ENCODE measurements around the gene LSAMP. TPM values are rescaled to one million over a fixed set of nuclear protein-coding genes. Genes with fewer than 3 reads are reported as not detected.

The LSAMP gene
- polyA plus RNA-seq, 1 of the 3 experiments (the other 2 are of a cell fraction) = 6.6 TPM

DNA sequence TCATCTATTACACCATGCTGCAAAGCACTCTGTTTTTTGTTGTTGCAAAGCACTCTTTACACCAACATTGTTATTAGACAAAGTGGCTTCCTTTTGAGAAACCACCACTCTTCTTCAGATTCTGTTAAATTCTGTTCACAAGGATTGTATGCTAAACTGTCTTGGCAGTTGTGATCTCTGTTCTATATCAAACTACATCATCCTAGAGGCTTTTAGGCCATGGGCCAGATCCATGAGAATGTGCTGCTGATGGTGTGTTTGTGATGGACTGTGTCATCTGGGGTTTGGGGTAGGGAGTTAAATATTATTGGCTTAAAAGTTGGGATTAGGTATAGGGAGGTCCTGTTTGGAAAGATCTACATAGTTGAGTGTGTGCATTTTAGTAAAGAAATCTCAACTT is 592.2 kb downstream of the LSAMP start (continued):
- TF ChIP-seq, protein P1, sequence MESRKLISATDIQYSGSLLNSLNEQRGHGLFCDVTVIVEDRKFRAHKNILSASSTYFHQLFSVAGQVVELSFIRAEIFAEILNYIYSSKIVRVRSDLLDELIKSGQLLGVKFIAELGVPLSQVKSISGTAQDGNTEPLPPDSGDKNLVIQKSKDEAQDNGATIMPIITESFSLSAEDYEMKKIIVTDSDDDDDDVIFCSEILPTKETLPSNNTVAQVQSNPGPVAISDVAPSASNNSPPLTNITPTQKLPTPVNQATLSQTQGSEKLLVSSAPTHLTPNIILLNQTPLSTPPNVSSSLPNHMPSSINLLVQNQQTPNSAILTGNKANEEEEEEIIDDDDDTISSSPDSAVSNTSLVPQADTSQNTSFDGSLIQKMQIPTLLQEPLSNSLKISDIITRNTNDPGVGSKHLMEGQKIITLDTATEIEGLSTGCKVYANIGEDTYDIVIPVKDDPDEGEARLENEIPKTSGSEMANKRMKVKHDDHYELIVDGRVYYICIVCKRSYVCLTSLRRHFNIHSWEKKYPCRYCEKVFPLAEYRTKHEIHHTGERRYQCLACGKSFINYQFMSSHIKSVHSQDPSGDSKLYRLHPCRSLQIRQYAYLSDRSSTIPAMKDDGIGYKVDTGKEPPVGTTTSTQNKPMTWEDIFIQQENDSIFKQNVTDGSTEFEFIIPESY (IDR thresholded peaks at IDR 0.05; ENCODE audit: borderline replicate concordance, low read depth) = no peak

GRCh38 chr3:115852278-115852677 is 593.0 kb downstream of the LSAMP start:
- Histone ChIP-seq H4K20me1 (ENCODE audit: insufficient read depth) (no peaks in the 10 kb centered on the region), H3K4me3 (ENCODE audit: low read depth in 2 of 2, low read length in 1 of 2) (no peak overlapping the region), H3K27ac (ENCODE audit: low read depth in 2 of 2, low read length in 1 of 2) (no peak overlapping the region), H3K9me2 (no peaks in the 10 kb centered on the region), H3K36me3 (replicated peaks in 1 of 2; ENCODE audit: control insufficient read depth in 1 of 2, insufficient read depth in 2 of 2, low read length in 1 of 2) (peaks cover 0 to 6% of the 10 kb centered on the region in 2 experiments), H3K4me2 (no peak overlapping the region), H2AFZ (ENCODE audit: low read depth) (no peak overlapping the region), H3K79me2 (ENCODE audit: insufficient read depth) (no peaks in the 10 kb centered on the region), H3F3A (replicated peaks; ENCODE audit: insufficient read depth) (no peaks in the 10 kb centered on the region), H3K4me1 (ENCODE audit: control insufficient read depth in 1 of 2, insufficient read depth in 2 of 2, low read depth in 1 of 2, low read length in 1 of 2) (no peaks in the 10 kb centered on the region; a peak in 2 of 4 replicates), H3K9ac (no peak overlapping the region), H3K27me3 (ENCODE audit: insufficient read depth) (no peaks in the 10 kb centered on the region), H3K9me3 (no peaks in the 10 kb centered on the region)
- DNase-seq = no peak
- WGBS (ENCODE audit: low lambda C conversion rate) = 91% methylated on average over 4 of the region's 4 CpGs
- ChIA-PET POLR2A (no interaction called here), CTCF (interaction anchor here (1.1 kb wide), 1 partner anchor 68 kb away, joined by 3 read pairs; no protein-coding TSS in a partner anchor)
- TF ChIP-seq NRF1 (IDR thresholded peaks at IDR 0.05; ENCODE audit: low read depth, low read length) (no peak), YY1 (IDR thresholded peaks at IDR 0.05; ENCODE audit: low read depth) (no peak), TEAD4 (IDR thresholded peaks at IDR 0.05; ENCODE audit: borderline replicate concordance, insufficient read depth) (no peak), USF1 (IDR thresholded peaks at IDR 0.05; ENCODE audit: borderline replicate concordance, low read depth) (no peak), RFX5 (IDR thresholded peaks at IDR 0.05; ENCODE audit: low read length) (no peak), RAD21 (IDR thresholded peaks at IDR 0.05; ENCODE audit: low read length) (no peak), EP300 (IDR thresholded peaks at IDR 0.05; ENCODE audit: borderline replicate concordance in 1 of 2, low read depth in 1 of 2, low read length in 1 of 2) (no peak), EZH2phosphoT487 (IDR thresholded peaks at IDR 0.05; ENCODE audit: borderline replicate concordance, low read depth) (no peak), SIN3A (IDR thresholded peaks at IDR 0.05; ENCODE audit: borderline replicate concordance, low read depth, low read length) (no peak), SMC3 (IDR thresholded peaks at IDR 0.05; ENCODE audit: low read depth, low read length) (no peak), POLR2AphosphoS5 (IDR thresholded peaks at IDR 0.05; ENCODE audit: low read depth, low read length) (no peak), CHD2 (IDR thresholded peaks at IDR 0.05; ENCODE audit: low read length, partially characterized antibody) (no peak), REST (IDR thresholded peaks at IDR 0.05; ENCODE audit: low read depth, low read length) (no peak), JUND (IDR thresholded peaks at IDR 0.05) (no peak), IRF3 (IDR thresholded peaks at IDR 0.05; ENCODE audit: low read depth, low read length) (no peak), MEF2A (IDR thresholded peaks at IDR 0.05; ENCODE audit: borderline replicate concordance, low read depth) (no peak)
- TF ChIP-seq, protein P2, sequence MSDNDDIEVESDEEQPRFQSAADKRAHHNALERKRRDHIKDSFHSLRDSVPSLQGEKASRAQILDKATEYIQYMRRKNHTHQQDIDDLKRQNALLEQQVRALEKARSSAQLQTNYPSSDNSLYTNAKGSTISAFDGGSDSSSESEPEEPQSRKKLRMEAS (IDR thresholded peaks at IDR 0.05; ENCODE audit: low read depth) = no peak
- TF ChIP-seq, protein P3, sequence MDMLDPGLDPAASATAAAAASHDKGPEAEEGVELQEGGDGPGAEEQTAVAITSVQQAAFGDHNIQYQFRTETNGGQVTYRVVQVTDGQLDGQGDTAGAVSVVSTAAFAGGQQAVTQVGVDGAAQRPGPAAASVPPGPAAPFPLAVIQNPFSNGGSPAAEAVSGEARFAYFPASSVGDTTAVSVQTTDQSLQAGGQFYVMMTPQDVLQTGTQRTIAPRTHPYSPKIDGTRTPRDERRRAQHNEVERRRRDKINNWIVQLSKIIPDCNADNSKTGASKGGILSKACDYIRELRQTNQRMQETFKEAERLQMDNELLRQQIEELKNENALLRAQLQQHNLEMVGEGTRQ (IDR thresholded peaks at IDR 0.05; ENCODE audit: borderline replicate concordance, low read depth, low read length) = no peak
- TF ChIP-seq, protein P4, sequence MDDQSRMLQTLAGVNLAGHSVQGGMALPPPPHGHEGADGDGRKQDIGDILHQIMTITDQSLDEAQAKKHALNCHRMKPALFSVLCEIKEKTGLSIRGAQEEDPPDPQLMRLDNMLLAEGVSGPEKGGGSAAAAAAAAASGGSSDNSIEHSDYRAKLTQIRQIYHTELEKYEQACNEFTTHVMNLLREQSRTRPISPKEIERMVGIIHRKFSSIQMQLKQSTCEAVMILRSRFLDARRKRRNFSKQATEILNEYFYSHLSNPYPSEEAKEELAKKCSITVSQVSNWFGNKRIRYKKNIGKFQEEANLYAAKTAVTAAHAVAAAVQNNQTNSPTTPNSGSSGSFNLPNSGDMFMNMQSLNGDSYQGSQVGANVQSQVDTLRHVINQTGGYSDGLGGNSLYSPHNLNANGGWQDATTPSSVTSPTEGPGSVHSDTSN (IDR thresholded peaks at IDR 0.05) = no peak

Measured in SK-N-SH (cell line).